Limb (tissue), 2 donors: ENCODE measurements around the gene PCDHB13.
"Not testable (repeated sequence)": the region's sequence is repeated elsewhere in the genome, so short reads cannot be mapped to it uniquely, and the experiment has no call there.

Experiments
- DNase-seq, 2 donors: peaks; one replicate each; pipeline ENCODE4 v3.0.0-alpha.2; 2016; ENCODE audit errors: extremely low spot score in 2 of 2

Gene PCDHB13

DNA sequence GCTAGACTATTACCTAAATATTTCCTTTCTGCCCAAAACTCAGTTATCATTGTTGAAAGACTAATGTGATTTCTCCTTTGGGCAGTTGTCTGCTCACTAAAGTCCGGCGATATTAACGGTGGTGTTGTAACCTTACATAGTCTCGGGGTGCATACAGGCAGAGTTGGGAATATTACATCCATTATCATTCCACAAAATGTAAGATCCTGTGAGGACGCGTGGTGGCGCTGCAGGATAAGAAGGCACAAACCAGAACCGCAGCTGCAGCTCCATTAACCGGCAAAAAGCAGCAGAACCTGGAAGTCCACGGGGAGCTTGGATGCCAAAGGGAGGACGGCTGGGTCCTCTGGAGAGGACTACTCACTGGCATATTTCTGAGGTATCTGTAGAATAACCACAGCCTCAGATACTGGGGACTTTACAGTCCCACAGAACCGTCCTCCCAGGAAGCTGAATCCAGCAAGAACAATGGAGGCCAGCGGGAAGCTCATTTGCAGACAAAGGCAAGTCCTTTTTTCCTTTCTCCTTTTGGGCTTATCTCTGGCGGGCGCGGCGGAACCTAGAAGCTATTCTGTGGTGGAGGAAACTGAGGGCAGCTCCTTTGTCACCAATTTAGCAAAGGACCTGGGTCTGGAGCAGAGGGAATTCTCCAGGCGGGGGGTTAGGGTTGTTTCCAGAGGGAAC lies at the start of gene PCDHB13:
Gene PCDHB13 (plus strand): TSS at position 264 of the 684 bp plus-strand sequence. CDS start 205 bp downstream, at position 469.
- DNase-seq = not testable (repeated sequence)

DNA sequence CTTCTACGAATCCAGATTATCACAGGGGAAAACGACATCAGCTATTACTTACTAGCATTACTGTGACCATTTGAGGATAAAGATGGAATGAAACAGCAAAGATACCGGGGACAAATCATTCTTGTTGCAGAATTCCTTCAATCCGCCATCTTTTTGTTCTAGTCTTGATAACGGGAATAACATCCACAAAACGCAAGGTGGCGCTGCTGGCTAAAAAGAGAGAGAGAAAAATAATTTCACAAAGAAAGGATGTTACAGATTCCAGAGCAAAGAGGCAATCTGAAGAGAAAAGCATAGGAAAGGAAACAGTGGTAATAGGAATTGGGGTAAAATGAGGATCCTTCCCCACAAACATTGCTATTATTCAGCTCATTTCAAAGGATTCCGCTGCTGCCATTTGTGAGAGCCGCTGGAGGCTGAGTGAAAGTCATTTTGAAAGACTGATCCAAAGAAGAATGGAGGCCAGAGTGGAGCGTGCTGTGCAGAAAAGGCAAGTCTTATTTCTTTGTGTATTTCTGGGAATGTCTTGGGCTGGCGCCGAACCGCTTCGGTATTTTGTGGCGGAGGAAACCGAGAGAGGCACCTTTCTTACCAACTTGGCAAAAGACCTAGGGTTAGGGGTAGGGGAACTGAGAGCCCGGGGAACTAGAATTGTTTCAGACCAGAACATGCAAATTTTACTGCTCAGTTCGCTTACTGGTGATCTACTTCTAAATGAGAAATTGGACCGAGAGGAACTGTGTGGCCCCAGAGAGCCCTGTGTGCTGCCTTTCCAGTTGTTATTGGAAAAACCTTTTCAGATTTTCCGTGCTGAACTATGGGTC lies 41.1 kb upstream of the PCDHB13 start, which contains the start of gene PCDHB7:
Gene PCDHB7 (plus strand): TSS at position 264 of the 824 bp plus-strand sequence. CDS start 192 bp downstream, at position 456.
- DNase-seq = peak; percentile 7 to 40

DNA sequence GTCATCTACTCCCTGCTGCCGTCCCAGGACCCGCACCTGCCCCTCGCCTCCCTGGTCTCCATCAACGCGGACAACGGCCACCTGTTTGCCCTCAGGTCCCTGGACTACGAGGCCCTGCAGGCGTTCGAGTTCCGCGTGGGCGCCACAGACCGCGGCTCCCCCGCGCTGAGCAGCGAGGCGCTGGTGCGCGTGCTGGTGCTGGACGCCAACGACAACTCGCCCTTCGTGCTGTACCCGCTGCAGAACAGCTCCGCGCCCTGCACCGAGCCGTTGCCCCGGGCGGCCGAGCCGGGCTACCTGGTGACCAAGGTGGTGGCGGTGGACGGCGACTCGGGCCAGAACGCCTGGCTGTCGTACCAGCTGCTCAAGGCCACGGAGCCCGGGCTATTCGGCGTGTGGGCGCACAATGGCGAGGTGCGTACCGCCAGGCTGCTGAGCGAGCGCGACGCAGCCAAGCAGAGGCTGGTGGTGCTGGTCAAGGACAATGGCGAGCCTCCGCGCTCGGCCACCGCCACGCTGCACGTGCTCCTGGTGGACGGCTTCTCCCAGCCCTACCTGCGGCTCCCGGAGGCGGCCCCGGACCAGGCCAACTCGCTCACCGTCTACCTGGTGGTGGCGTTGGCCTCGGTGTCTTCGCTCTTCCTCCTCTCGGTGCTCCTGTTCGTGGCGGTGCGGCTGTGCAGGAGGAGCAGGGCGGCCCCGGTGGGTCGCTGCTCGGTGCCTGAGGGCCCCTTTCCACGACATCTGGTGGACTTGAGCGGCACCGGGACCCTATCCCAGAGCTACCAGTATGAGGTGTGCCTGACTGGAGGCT lies 39.2 kb upstream of the PCDHB13 start:
- DNase-seq = not testable (repeated sequence)

DNA sequence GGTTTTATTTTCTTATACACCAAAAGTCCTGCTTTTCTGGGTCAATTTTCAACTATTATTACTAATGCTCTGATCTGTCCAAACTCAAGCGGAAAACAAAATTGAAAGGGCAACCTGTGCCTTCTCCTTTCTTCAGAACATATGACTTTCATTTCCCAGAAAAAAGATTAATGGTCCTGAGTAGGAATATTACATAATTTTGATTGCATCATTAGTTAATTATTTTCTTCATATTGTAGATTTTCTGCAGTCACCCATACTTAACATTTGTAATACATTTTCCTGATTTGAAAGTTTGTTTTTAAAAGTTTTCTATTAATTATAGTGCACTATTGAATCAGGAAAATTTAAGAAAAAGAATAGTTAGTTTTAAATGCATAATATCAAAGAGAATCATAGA lies 37.8 kb upstream of the PCDHB13 start:
- no peak for DNase-seq

DNA sequence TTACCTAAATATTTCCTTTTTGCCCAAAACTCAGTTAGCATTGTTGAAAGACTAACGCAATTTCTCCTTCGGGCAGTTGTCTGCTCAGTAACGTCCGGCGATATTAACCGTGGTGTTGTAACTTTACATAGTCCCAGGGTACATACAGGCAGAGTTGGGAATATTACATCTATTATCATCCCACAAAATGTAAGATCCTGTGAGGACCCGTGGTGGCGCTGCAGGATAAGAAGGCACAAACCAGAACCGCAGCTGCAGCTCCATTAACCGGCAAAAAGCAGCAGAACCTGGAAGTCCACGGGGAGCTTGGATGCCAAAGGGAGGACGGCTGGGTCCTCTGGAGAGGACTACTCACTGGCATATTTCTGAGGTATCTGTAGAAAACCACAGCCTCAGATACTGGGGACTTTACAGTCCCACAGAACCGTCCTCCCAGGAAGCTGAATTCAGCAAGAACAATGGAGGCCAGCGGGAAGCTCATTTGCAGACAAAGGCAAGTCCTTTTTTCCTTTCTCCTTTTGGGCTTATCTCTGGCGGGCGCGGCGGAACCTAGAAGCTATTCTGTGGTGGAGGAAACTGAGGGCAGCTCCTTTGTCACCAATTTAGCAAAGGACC lies 36.0 kb upstream of the PCDHB13 start, which contains the start of gene PCDHB8:
Gene PCDHB8 (plus strand): TSS at position 214 of the 615 bp plus-strand sequence. CDS start 245 bp downstream, at position 459.
- not testable (repeated sequence) for DNase-seq

DNA sequence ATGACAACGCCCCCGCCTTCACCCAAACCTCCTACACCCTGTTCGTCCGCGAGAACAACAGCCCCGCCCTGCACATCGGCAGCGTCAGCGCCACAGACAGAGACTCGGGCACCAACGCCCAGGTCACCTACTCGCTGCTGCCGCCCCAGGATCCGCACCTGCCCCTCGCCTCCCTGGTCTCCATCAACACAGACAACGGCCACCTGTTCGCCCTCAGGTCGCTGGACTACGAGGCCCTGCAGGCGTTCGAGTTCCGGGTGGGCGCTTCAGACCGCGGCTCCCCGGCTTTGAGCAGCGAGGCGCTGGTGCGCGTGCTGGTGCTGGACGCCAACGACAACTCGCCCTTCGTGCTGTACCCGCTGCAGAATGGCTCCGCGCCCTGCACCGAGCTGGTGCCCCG lies 34.3 kb upstream of the PCDHB13 start:
- DNase-seq = not testable (repeated sequence)

DNA sequence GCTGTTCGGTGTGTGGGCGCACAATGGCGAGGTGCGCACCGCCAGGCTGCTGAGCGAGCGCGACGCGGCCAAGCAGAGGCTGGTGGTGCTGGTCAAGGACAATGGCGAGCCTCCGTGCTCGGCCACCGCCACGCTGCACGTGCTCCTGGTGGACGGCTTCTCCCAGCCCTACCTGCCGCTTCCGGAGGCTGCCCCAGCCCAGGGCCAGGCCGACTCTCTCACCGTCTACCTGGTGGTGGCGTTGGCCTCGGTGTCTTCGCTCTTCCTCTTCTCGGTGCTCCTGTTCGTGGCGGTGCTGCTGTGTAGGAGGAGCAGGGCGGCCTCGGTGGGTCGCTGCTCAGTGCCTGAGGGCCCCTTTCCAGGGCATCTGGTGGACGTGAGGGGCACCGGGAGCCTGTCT lies 33.8 kb upstream of the PCDHB13 start:
- DNase-seq = not testable (repeated sequence)

DNA sequence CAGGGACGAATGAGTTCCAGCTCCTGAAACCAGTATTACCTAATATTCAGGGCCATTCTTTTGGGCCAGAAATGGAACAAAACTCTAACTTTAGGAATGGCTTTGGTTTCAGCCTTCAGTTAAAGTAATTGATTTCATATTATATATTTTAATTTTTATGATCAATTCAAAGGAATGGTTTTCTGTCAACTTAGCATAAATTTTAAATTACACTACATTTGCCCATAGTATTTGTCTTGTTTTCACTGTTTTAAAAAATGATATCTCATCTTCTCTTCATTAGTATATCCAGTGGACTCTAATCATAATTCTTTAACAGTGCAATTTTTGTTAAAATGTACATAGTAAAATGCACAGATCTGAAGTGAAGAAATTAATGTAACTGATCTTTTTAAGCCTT lies 33.4 kb upstream of the PCDHB13 start:
- no peak for DNase-seq

DNA sequence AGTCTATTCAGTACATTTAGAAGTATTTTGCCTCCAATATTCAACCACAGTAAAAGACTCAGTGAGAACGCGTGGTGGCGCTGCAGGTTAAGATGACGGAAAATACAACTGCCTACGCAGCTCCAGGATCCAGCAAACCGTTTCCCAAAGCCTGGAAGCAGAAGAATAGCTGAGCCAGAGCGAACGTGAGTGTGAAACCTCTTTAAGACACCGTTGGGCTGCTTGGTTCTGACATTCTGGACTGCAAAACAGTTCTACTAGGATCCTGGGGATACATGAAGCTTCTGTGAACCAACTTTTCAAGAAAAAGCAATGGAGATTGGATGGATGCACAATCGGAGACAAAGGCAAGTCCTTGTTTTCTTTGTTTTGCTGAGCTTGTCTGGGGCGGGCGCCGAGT lies 31.5 kb upstream of the PCDHB13 start, which contains the start of gene PCDHB16:
Gene PCDHB16 (plus strand): TSS at position 140 of the 400 bp plus-strand sequence. CDS start 173 bp downstream, at position 313.
- DNase-seq = peak in 1 of 2 donors; percentile 43

DNA sequence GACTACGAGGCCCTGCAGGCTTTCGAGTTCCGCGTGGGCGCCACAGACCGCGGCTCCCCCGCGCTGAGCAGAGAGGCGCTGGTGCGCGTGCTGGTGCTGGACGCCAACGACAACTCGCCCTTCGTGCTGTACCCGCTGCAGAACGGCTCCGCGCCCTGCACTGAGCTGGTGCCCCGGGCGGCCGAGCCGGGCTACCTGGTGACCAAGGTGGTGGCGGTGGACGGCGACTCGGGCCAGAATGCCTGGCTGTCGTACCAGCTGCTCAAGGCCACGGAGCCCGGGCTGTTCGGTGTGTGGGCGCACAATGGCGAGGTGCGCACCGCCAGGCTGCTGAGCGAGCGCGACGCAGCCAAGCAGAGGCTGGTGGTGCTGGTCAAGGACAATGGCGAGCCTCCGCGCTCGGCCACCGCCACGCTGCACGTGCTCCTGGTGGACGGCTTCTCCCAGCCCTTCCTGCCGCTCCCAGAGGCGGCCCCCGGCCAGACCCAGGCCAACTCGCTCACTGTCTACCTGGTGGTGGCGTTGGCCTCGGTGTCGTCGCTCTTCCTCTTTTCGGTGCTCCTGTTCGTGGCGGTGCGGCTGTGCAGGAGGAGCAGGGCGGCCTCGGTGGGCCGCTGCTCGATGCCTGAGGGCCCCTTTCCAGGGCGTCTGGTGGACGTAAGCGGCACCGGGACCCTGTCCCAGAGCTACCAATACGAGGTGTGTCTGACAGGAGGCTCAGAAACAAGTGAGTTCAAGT lies 29.4 kb upstream of the PCDHB13 start:
- DNase-seq = not testable (repeated sequence)

DNA sequence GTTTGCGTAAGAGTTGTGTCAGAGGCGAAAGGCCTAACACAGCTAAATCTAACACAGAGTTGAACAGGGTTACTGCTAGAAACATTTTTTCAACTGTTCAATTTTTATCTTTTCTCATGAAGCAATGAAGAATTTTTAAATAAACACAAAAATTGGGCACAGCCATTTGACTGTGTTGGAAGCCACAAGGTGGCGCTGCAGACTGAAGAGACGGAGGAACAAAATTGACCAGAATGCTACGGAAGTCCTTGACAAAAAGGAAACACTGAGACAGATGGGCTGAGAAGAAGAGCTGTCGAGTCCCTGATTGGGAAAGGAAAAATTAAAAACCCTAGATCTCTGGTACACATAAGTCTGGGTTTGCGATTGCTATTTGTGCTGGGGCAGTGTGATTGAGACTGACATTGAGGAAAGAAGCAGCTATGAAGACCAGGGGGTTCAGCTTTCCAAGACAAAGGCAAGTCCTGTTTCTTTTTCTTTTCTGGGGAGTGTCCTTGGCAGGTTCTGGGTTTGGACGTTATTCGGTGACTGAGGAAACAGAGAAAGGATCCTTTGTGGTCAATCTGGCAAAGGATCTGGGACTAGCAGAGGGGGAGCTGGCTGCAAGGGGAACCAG lies 26.7 kb upstream of the PCDHB13 start, which contains the start of gene PCDHB9:
Gene PCDHB9 (plus strand): TSS at position 265 of the 616 bp plus-strand sequence. CDS start 158 bp downstream, at position 423.
- DNase-seq = no peak

DNA sequence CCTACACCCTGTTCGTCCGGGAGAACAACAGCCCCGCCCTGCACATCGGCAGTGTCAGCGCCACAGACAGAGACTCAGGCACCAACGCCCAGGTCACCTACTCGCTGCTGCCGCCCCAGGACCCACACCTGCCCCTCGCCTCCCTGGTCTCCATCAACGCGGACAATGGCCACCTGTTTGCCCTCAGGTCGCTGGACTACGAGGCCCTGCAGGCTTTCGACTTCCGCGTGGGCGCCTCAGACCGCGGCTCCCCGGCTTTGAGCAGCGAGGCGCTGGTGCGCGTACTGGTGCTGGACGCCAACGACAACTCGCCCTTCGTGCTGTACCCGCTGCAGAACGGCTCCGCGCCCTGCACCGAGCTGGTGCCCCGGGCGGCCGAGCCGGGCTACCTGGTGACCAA lies 25.0 kb upstream of the PCDHB13 start:
- DNase-seq = not testable (repeated sequence)

DNA sequence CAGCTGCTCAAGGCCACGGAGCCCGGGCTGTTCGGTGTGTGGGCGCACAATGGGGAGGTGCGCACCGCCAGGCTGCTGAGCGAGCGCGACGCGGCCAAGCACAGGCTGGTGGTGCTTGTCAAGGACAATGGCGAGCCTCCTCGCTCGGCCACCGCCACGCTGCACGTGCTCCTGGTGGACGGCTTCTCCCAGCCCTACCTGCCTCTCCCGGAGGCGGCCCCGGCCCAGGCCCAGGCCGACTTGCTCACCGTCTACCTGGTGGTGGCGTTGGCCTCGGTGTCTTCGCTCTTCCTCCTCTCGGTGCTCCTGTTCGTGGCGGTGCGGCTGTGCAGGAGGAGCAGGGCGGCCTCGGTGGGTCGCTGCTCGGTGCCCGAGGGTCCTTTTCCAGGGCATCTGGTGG lies 24.6 kb upstream of the PCDHB13 start:
- not testable (repeated sequence) for DNase-seq

DNA sequence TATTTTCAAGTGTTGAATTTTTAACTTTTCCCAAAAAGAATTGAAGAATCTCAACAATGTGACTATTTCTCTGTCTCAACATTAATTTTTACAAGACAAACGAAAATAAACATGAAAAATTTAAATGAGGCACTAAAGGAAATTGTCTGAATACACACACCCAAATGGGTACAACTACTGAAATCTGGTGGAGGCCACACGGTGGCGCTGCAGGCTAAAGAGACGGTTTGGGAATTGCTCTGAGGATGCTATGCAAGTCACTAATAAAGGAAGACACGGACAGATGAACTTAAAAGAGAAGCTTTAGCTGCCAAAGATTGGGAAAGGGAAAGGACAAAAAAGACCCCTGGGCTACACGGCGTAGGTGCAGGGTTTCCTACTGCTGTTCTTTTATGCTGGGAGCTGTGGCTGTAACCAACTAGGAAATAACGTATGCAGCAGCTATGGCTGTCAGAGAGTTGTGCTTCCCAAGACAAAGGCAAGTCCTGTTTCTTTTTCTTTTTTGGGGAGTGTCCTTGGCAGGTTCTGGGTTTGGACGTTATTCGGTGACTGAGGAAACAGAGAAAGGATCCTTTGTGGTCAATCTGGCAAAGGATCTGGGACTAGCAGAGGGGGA lies 21.5 kb upstream of the PCDHB13 start, which contains the start of gene PCDHB10:
Gene PCDHB10 (plus strand): TSS at position 244 of the 616 bp plus-strand sequence. CDS start 200 bp downstream, at position 444.
- DNase-seq = peak in 1 of 2 donors; percentile 53

DNA sequence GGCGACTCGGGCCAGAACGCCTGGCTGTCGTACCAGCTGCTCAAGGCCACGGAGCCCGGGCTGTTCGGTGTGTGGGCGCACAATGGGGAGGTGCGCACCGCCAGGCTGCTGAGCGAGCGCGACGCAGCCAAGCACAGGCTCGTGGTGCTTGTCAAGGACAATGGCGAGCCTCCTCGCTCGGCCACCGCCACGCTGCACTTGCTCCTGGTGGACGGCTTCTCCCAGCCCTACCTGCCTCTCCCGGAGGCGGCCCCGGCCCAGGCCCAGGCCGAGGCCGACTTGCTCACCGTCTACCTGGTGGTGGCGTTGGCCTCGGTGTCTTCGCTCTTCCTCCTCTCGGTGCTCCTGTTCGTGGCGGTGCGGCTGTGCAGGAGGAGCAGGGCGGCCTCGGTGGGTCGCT lies 19.4 kb upstream of the PCDHB13 start:
- not testable (repeated sequence) for DNase-seq

DNA sequence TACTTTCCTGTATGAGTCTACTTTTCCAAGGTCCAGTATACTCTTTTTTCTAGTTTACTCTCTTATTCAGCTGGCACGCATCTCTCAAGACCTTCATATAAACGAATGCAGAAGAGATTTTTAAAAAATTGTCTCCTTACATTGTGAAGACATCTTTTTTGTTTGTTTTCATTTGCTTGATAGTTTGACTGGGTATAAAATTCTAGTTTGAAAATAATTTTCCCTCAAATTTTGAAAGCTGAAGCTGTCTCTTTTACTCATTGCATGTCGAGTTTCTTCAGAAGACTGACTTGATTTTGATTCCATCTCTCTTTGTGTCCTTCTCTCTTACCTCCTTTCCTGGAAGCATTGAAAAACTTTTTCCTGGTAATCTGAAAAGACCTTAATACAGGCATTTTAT lies 17.4 kb upstream of the PCDHB13 start:
- no peak for DNase-seq

DNA sequence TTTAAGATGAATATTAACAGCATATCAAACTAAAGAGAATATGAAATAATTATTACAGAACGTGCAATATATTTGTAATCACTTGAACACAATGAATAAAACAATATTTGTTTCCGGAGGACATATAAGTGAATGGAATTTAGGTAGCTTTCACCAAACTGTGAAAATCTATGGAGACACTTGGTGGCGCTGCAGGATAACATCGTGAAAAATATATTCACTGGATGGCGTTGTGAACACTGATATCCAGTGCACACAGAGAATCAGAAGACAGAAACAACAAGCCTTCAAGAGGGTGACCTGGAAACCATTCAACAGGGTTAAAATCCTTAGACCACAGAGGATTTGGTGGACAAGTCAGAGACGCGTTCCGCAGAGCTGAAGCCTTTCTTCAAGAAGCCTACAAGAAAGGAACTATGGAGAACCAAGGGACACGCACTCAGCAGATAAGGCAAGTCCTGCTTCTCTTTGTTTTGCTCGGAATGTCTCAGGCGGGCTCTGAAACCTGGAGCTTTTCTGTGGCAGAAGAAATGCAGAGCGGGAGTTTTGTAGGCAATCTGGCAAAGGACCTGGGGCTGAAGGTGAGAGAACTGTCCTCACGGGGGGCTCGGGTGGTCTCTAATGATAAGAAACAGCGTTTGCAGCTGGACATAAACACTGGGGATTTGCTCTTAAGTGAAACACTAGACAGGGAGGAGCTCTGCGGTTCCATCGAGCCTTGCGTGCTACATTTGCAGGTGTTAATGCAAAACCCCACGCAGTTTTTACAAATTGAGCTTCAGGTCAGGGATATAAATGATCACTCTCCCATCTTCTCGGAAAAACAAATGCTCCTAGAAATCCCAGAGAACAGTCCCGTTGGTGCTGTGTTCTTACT lies 14.1 kb upstream of the PCDHB13 start, which contains the start of gene PCDHB11:
Gene PCDHB11 (plus strand): TSS at position 269 of the 877 bp plus-strand sequence. CDS start 148 bp downstream, at position 417.
- no peak for DNase-seq

DNA sequence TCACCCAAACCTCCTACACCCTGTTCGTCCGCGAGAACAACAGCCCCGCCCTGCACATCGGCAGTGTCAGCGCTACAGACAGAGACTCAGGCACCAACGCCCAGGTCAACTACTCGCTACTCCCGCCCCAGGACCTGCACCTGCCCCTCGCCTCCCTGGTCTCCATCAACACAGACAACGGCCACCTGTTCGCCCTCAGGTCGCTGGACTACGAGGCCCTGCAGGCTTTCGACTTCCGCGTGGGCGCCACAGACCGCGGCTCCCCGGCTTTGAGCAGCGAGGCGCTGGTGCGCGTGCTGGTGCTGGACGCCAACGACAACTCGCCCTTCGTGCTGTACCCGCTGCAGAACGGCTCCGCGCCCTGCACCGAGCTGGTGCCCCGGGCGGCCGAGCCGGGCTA lies 12.6 kb upstream of the PCDHB13 start:
- not testable (repeated sequence) for DNase-seq
